HG03039 (cell line): ENCODE data around the gene CD2BP2.

Experiments used
- ATAC-seq: cut with Tn5 transposase; IDR thresholded peaks from one replicate; pipeline ENCODE4 v1.9.1; 2021; ENCODE audit warnings: mild to moderate bottlenecking, moderate library complexity; ENCODE audit not compliant: unreplicated experiment

CD2BP2 gene

DNA sequence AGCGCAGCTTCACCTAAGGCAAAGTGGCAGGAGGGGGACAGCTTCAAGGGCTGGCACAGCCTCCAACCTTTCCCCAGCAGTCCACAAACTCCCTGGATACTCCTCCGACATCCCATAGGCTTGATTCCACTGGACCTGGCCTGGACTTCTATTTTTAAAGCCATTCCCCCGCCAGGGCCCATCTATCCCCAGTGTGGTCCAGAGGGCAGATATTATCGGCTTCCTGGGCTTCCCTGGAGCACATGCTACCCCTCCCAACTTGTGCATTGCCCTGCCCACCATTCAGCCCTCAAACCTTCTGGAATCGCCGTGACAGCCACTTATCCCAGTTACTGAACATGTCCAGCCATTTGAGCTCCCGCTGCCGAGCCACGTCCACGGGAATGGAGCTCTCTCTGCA is 10.1 kb upstream of the CD2BP2 start:
- no peak for ATAC-seq

DNA sequence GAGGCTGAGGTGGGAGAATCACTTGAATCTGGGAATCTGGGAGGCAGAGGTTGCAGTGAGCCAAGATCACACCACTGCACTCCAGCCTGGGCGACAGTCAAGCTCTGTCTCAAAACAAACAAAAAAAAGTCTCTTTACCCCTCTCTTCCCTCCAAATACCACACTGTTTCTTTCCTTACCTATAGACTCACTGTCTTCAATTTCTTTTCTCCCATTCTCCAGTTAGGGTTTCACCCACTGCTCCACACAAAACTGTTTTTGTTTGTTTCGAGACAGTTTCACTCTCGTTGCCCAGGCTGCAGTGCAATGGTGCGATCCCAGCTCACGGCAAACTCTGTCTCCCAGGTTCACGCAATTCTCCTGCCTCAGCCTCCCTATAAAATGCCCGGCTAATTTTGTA is 6.1 kb upstream of the CD2BP2 start:
- no peak for ATAC-seq

DNA sequence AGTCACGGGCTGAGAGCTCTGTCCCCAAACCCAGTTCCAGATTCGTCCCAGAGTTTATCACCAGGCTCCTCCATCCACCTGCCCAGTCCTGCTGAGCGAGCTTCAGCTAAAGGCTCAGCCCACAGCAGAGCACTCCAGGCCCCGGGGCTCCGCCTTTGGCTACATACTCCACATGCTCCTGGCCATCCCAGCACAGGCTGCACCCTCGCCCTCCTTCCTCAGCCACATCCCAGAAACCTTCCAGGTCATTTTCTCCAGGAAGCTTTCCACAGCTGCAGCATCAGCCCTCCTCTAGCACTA is 4.7 kb upstream of the CD2BP2 start:
- ATAC-seq, result no peak

DNA sequence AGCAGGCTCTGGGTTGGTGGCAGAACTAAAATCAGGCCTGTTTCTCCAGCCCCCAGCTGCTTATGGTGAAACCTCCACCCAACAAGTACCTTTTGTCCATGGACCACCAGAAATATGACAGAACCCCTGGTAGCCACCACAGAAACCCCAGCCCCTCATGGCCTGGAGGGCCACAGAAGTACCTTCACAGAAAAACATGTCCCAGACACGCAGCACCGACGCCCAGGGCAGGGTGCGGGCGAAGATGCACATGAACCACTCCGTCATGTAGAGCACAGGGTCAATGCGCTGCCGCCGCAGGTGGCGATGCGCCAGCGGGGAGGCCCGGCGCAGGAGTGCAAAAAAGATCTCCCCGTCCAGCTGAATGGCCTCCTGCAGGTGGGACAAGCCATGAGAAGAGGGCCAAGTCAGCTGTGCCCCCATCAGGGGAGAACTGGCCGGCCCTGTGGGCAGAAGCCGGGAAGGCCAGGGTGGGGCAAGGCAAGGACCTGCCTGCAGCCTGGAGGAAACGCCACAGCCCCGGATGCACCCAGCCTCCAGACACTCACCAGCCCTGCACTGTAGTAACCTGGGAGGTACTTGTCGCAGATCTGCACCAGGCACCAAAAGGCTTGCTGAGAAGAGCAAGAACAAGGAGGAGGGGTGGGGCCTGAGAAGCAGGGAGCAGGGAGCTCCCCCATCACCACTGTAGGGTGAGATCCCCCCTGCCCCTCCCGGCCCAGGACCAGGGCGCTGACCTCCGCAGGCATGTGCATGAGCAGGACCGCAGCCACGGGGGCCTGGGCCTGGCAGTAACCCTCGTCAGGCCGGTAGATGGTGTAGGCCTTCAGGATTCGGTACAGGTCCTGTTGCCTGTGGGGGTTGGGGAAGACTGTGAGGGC is 4.1 kb upstream of the CD2BP2 start:
- ATAC-seq, result no peak

DNA sequence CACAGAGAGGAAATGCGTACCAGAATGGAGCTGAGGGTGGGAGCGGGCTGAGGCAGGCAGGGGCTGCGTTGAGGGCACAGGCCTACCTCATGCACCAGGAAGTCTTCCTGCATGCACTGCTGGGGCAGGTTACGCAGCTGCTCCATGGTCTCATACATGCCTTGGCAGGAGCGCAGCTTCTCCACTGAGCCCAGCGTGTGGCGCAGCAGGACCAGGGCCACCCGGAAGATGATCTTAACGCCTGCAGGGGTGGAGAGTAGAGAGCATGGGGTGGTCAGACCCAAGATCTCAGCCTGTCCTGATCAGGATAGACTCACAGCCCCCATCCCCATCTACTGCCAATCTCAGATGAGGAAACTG is 3.4 kb upstream of the CD2BP2 start:
- ATAC-seq, result no peak

DNA sequence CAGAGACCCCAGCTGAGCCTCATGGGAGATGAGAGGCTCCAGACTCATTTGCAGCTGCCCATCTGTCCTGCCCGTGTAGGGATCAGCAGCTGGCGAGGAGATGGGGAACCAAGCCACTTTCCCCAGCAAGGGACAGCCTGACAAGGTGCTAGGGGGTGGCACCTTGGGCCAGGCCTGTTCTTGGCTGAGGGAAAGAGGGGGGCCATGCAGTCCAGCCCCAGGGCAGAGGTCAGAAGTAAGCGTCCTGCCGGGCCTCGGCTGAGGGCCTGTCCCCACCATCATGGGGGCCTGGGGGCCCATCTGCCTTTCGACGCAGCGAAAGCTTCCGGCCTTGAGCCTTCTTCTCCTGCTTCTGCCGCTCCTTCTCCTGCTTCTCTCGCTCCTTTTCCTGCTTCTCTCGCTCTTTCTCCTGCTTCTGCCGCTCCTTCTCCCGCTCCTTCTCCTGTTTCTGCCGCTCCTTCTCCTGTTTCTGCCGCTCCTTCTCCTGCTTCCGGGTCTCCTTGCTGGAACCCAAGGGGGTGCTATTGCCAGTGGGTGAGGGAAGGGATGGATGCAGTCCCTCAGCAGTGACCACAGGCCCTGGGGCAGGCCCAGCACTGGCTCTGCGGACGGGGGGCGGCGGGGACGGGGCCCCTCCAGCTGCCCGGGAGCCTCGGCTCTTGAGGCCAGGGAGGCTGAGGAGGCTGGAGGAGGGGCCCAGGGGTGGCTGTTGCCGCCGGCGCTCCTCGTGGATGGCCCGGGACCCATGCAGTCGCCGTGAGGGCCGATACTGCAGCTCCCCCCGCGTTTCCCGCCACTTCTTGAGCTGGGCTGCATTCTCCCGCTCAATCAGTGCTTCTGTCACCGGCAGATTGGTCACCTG is 2.8 kb upstream of the CD2BP2 start:
- ATAC-seq, result no peak

DNA sequence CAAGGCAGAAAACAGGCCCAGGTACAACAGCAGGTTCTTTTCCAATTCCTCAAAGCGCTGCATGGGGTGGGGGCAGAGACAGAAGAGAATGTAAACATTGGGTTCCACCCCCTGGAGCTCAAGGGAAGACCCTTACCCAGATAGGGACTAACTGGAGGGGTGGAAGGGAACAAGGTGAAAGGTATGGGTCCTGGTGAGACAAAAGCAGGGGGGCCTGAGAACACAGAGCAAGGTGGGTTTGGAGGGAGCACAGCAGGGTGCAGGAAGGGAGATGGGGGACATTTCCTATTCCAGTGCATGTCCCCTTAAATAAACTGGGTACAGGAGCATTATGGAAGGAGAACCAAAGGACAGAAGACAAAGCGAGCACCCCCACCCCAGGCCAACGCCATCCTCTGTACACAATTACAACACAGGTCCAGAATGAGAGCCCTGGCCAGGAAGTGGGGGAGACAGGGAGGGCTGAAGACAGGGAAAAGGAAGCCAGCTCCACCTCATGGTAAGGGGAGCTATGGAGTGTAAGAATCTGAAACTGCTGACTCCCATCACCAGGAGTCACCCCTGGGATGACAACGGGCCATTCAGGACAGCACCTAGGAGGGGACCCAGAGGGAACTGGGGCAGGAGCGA is 2.1 kb upstream of the CD2BP2 start:
- no peak for ATAC-seq

DNA sequence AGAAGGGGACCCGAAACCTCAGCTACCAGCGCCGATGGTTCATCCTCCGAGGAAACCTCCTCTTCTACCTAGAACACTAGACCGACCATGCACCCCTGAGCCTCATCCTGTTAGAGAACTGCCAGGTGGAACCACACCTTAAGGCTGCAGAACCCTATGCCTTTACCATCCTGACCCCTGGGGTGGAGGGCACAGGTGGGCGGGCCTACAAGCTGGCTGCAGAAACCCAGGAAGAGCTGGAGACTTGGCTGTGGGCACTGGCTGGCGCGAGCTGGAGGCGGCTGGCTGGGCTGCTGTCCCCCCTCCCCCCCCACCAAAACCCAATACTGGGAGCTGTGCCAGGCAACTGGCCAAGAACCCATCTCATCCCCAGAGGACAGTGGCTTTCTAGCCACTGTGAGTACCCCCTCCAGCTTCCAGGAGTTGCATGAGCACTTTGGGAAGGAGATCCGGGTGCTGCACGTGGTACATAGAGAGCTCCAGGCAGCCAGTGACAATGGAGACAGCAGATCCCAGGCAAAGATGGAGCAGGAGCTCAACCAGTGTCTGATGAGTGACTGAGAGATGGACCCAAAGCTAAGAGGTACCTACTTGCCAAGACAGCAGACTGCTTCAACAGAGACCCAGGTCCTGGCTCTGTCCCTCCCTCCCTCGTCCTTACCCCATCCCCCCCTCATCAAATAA is 1.4 kb upstream of the CD2BP2 start:
- no peak for ATAC-seq

DNA sequence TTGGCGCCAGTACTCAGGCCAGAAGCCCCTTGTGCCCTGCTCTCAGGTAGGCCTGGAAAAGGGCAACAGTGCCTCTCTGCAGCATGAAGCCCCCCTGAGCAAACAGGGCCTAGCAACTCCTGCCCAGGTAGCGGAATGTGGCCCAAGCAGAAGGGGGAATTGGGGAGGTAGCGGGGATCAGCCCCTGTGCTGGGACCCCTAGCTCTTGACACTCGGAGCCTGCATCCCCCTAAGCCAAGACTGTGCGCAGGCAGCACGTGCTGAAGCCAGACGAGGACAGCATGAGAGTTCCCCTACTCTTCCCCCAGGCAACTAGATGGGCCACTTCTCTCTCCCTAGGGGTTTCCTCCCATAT is 823 bp upstream of the CD2BP2 start:
- ATAC-seq, result no peak

DNA sequence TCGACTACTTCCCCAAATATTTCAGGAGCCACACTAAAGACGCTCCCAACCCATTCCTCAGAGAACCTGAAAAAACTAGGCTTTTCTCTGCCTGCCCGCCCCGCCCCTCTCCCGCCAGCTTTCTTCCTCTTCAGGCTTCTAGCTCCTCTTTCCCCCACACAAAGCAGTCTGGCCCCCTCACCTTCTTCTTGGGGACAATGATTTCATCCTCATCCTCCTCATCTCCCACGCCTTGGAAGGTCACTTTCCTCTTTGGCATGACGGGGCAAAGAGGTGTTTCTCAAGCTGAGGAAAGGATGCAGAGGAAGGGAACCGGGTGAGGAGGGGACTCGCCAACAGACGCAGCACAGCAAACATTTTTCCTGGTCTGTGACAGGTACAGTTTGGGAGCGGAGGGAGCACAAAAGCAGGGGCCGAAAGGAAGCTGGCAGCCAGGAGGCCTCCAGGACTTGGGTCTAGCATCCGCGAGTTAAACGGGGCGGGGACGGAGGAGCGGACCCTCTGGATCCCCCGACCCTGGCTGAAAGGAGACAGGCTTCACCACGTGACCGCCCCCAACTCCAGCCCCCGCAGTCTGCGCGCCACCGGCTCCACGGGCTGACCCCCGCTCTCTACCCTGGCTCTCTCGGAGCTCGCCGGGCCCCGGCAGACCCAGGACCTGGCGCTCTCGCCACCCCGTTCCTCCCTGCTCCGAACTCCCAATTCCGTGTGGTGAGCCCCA is 525 bp downstream of the CD2BP2 start:
- ATAC-seq, result no peak

DNA sequence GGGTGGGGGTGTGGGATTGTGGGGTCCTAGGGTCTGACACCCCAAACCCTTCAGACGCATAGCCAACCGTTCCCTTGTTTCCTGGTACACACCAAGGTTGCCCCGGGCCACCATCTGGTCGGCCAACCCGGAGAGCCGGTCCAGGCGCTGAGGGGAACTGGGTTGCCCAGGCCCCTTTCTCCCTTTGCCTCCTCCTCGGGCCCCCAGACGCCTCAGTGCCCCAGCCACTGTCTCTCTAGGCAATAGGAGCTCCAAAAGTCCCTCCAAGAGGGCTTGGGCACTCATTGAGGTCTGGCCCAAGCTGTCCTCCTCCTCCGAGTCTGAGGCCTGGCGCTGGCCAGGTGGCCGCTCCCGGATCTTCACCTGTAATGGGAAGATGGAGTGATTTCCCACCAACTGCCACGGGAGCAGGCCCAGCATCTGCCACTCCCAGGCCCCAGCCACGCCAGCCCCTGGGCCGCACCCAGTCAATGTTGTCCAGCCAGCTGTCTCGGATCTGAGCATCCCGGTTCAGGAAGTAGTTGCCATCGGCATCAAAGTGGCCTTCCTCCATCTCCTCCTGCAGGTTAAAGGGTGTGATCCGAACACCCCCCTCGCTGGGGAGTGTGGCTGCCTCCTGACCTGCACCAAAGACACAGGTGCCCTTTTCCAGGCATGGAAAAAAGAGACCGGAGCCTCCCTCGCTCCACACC is 1.5 kb downstream of the CD2BP2 start:
- no peak for ATAC-seq

DNA sequence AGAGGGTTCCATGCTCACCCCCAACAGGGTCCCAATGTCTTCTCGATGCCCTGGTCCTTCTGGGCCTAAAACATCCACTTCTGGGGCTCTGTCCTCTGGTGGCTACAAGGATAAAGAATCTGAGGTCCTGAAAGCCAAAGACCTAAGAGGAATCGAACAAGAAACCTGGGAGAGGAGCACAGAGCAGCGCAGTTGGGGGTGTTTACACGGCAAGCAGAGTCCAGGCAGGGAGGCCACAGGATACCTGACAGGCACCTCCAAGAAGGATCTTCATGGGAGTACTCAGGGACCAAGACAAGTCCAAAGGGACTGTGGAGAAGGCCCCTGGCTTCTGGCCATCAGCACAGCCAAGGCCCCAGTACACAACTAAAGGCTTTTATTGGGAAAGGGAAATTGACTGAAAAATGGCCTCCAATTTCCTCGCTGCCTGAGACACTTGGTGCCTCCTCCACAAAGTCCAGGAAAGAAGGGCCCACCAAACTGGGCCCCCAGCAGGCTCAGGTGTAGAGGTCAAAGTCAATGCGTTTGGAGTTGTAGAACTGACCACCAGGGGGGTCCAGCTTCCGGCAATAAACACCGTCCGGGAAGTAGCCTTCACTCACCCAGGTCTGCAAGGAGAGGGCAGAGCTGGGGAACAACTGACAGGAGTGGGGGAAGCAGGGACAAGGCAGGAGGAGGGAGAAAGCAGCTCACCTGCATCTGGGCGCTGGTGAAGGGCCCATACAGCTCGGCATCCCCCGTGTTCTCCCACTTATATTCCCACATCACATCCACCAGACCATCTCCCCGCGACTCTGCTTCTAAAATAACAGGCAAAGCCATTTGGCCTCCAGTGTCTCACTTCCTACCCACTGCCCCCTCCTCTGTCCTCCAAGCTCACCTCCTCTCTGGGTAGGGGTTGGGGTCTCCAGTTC is 2.4 kb downstream of the CD2BP2 start:
- ATAC-seq, result no peak

DNA sequence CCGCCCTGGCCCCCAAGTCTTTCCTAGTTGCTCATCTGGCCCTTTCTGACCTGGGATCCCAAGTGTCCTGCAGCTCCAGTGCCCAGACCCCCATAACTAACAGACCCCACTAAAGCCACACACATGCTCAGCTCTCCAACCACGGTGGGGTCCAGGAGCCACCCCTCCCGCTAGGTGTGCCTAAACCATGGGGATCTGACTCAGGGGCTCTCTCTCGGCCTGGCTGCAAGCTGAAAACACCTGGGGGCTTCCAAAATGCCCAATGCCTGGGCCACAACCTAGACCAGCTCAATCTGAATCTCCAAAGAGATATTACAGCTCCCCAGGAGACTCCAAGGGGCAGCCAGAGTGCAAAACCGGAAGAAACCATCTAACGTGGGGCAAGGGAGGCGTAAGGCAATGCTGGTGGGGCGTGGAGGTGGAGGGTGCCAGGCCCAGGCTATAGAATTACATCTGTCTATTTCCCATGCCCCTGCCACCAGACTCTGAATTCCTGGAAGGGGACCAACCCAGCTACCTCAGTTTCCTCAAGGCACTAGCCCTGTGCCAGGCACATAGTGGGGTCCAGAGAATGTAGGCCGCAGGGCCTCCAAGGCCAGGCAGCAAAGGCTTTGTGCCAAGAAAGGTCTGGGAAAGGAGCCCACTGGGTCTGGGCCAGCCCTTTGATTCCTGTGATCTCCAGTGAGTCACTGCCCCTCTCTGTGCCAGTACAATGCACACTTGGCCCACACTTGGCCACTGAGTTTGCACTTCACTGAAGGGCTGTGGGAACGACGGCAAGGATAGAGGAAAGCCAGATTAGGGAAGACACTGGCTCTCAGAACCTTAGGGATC is 3.3 kb downstream of the CD2BP2 start:
- no peak for ATAC-seq

DNA sequence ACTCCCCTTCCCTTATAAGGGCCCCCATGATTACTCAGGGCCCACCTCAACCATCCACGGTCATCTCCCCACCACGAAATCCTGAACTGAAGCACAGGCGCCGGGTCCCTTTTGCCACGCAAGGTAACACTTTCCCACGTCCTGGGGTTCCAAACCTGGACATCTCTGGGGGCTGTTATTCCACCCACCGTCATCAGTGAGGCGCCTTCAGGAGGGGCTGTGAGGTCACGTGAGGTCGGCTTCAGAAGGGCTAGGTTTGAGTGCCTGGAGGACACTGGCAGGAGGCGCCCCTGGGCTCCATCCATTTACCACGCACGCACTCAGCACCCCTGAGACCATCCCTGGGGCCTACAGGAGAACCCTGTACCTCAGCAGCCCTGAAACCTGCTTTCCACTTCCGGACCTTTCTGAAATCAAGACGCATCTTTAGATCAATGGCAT is 4.1 kb downstream of the CD2BP2 start:
- ATAC-seq, result no peak

DNA sequence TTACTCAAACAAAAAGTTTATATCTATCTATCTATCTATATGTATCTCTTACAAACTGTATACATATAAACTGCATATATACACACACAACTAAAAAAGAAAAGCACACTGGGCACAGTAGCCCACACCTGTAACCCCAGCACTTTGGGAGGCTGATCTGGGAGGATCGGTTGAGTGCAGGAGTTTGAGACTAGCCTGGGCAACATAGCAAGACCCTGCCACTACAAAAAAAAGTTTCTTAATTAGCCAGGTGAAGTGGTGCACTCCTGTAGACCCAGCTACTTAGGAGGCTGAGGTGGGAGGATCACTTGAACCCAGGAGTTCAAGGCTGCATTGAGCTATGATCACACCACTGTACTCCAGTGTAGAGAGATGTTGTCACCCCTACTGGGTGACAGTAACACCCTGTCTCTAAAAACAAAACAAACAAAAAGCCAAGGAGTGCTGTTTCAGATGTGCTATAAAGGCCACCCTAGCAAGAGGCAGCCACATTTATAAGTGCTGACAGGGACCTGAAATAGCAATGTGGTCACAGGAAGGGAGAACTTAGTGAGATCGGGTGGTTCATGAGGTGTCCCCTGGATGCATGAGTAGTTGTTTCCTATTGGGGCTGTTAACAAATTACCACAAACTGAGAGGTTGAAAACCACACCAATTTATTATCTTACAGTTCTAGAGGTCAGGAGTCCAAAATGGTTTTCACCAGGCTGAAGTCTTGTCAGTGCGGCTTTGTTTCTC is 4.8 kb downstream of the CD2BP2 start:
- ATAC-seq, result no peak

DNA sequence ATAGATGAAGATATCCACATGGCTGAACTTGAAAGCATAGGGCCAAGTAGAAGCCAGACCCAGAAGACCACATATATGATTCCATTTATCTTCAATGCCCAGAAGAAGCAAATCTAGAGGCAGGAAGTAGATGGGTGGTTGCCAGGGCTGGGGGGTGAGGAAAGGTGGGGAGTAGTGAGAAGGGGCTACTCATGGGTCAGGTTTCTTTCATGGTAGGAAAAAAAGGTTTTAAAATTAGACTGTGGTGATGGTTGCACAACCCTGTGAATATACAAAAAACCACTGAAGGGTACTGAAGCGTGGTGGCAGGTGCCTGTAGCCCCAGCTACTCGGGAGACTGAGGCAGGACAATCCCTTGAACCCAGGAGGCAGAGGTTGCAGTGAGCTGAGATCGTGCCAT is 5.4 kb downstream of the CD2BP2 start:
- ATAC-seq, result no peak

DNA sequence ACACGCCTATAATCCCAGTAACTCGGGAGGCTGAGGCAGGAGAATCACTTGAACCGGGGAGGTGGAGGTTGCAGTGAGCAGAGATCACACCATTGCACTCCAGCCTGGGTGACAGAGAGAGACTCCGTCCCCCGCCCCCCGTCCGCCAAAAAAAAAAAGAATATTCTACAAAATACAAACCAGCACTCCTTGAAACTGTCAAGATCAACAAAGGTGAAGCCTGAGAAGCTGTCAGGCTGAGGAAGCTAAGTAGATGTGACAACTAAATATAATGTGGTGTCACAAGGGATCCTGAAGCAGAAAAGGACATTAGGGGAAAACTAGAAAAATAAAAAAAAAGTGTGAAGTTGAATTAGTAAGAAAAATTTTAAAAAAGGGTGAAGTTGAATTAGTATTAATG is 6.2 kb downstream of the CD2BP2 start:
- ATAC-seq, result no peak

DNA sequence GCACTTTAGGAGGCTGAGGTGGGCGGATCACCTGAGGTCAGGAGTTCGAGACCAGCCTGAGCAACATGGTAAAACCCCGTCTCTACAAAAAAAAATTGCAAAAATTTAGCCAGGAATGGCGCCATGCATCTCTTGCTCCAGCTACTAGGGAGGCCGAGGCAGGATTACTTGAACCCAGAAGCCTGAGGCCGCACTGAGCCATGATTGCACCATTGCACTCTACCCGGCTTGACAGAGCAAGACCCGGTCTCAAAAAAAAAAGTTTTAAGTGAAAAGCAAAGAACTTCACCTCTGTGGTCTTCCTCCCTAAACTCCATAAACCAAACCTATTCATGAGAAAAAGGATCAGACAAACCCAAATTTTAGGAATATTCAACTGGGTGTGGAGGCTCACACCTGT is 7.0 kb downstream of the CD2BP2 start:
- ATAC-seq, result no peak
